DMS79 treated with DMSO at 0.1 percent for 48 hours (cell line): ENCODE data around the gene CCDC50.

ENCODE experiments used
- DNase-seq: peaks from one replicate; lab custom pipeline; 2025; lab: John Stamatoyannopoulos, UW

CCDC50 gene

GRCh38 chr3:191381303-191381702, 52.1 kb downstream of the CCDC50 start:
- DNase-seq, result no peak

- no peak for DNase-seq
Measured at GRCh38 chr3:191382661-191383060, 53.5 kb downstream of the CCDC50 start.

- no peak for DNase-seq
Measured at GRCh38 chr3:191383124-191383523, 53.9 kb downstream of the CCDC50 start.

- no peak for DNase-seq
Measured at GRCh38 chr3:191385101-191385500, 55.9 kb downstream of the CCDC50 start.

- peak; percentile 85 for DNase-seq
Measured at GRCh38 chr3:191387441-191388077, 58.4 kb downstream of the CCDC50 start.

GRCh38 chr3:191388823-191389222, 59.6 kb downstream of the CCDC50 start:
- DNase-seq, result no peak

- no peak for DNase-seq
Measured at GRCh38 chr3:191390580-191390979, 61.4 kb downstream of the CCDC50 start.

GRCh38 chr3:191391861-191392808, 62.9 kb downstream of the CCDC50 start:
- DNase-seq, result no peak

GRCh38 chr3:191393146-191393545, 64.0 kb downstream of the CCDC50 start:
- DNase-seq, result no peak

- no peak for DNase-seq
Measured at GRCh38 chr3:191397771-191398170, 68.6 kb downstream of the CCDC50 start.

- no peak for DNase-seq
Measured at GRCh38 chr3:191398607-191399006, 69.4 kb downstream of the CCDC50 start.

GRCh38 chr3:191399918-191400317, 70.7 kb downstream of the CCDC50 start:
- no peak for DNase-seq

- no peak for DNase-seq
Measured at GRCh38 chr3:191401775-191402357, 72.7 kb downstream of the CCDC50 start.

- no peak for DNase-seq
Measured at GRCh38 chr3:191409791-191410359, 80.7 kb downstream of the CCDC50 start.

- DNase-seq, result no peak
Measured at GRCh38 chr3:191412759-191413158, 83.6 kb downstream of the CCDC50 start.

- DNase-seq, result no peak
Measured at GRCh38 chr3:191414286-191414685, 85.1 kb downstream of the CCDC50 start.

GRCh38 chr3:191414732-191415131, 85.5 kb downstream of the CCDC50 start:
- DNase-seq, result no peak

- no peak for DNase-seq
Measured at GRCh38 chr3:191415566-191415965, 86.4 kb downstream of the CCDC50 start.

GRCh38 chr3:191417457-191417729, 88.2 kb downstream of the CCDC50 start:
- DNase-seq, result no peak

- no peak for DNase-seq
Measured at GRCh38 chr3:191420771-191421170, 91.6 kb downstream of the CCDC50 start.

GRCh38 chr3:191424881-191425280, 95.7 kb downstream of the CCDC50 start:
- no peak for DNase-seq

- peak; percentile 18 for DNase-seq
Measured at GRCh38 chr3:191425322-191425734, 96.1 kb downstream of the CCDC50 start.

- no peak for DNase-seq
Measured at GRCh38 chr3:191426311-191426710, 97.1 kb downstream of the CCDC50 start.
